Stimulated activated CD4-positive, alpha-beta T cell treated with anti-CD3 and anti-CD28 coated beads, Interleukin-12 subunit alpha, Interleukin-12 subunit beta, amount 100 ng/mL, for 48 hours (primary cell): Measurements from ENCODE around the gene PRM1.

Source experiments
- DNase-seq, 3 donors: peaks; one replicate each; pipeline ENCODE4 v3.0.0-alpha.2; 2020; ENCODE audit warnings: low read depth in 2 of 3, low spot score in 1 of 3

The PRM1 gene

GRCh38 chr16:11239644-11240632 lies 41.2 kb downstream of the PRM1 start:
- DNase-seq, result no peak

GRCh38 chr16:11238272-11239202 lies 42.6 kb downstream of the PRM1 start:
- no peak for DNase-seq

- no peak for DNase-seq
Measured at GRCh38 chr16:11236461-11237254, 44.5 kb downstream of the PRM1 start.

GRCh38 chr16:11235703-11235991 lies 45.5 kb downstream of the PRM1 start:
- DNase-seq, result no peak

- DNase-seq, result no peak
Measured at GRCh38 chr16:11234884-11235702, 46.0 kb downstream of the PRM1 start.

- DNase-seq, result peak; percentile 74 to 81 (median 77)
Measured at GRCh38 chr16:11233727-11234376, 47.3 kb downstream of the PRM1 start.

GRCh38 chr16:11232852-11233726 lies 48.0 kb downstream of the PRM1 start:
- DNase-seq, result peak; percentile 90 to 93 (median 91)

GRCh38 chr16:11232302-11232851 lies 48.8 kb downstream of the PRM1 start:
- no peak for DNase-seq

- no peak for DNase-seq
Measured at GRCh38 chr16:11231367-11231970, 49.7 kb downstream of the PRM1 start.
